Astrocyte of the spinal cord (primary cell): Measurements from ENCODE around the gene PHF23.
"Not testable (repeated sequence)": the region's sequence is repeated elsewhere in the genome, so short reads cannot be mapped to it uniquely, and the experiment has no call there.

Experiments
- DNase-seq: peaks from one replicate; pipeline ENCODE4 v3.0.0; 2011; ENCODE audit warnings: low read depth, low spot score
- H3K4me3 ChIP-seq: 2 replicates; pipeline ENCODE4 v1.5.1; 2011; ENCODE audit warnings: low read depth, mild to moderate bottlenecking, low read length, moderate library complexity
- CTCF ChIP-seq: IDR thresholded peaks from 2 replicates; pipeline ENCODE4 v1.5.1; 2012; ENCODE audit warnings: low read depth, mild to moderate bottlenecking, low read length, inconsistent platforms
- in situ Hi-C: cut with HindIII; loops from 2 replicates; pipeline ENCODE4 v1.10.0; 2017; ENCODE audit warnings: low sequenced_read_pairs

PHF23 gene

GRCh38 chr17:7250695-7251627 lies 11.7 kb upstream of the PHF23 start:
- in situ Hi-C loops = no loop called here
- no peak for TF ChIP-seq CTCF
- peak overlapping the region; percentile 82 for H3K4me3 ChIP-seq
- DNase-seq = no peak

DNA sequence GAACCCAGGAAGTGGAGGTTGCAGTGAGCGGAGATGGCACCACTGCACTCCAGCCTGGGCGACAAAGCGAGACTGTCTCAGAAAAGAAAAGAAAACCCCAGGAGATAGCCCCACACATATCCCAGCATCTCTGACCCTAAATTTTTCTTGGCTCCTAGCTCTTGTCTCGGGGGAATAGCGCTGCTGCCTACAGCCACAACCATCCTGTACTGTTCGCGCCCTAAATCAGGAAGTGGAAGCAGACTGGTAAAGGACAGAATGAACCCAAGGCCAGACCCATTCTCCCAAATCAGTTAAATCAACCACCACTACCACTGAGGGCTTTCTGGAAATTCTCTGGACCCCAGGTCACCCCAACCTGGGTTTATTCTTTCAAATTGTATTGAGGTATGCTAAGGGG lies 10.6 kb upstream of the PHF23 start:
- peak overlapping the region; percentile 82 for H3K4me3 ChIP-seq
- no peak for DNase-seq
- TF ChIP-seq CTCF = no peak
- in situ Hi-C loops = no loop called here

DNA sequence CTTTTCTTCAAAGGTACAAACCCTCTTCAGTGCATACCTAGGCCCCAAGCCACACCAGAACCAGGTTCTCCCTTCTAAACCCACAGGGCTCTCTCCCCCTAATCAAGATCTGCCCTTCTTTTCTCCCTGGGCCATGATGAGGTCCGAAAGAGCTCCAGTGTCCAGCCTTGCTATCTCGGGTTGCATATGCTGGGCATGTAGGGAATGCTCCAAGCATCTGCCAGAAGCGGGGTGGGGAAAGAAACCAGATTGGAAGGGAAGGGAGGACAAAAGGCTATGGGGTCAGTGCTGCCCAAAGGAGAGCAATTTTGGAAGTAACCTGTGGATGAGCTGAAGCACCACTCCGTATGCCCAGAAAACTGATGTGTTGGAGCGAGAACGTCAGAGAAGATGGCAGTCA lies 10.0 kb upstream of the PHF23 start:
- H3K4me3 ChIP-seq = no peak overlapping the region
- in situ Hi-C loops = no loop called here
- no peak for DNase-seq
- TF ChIP-seq CTCF = no peak

DNA sequence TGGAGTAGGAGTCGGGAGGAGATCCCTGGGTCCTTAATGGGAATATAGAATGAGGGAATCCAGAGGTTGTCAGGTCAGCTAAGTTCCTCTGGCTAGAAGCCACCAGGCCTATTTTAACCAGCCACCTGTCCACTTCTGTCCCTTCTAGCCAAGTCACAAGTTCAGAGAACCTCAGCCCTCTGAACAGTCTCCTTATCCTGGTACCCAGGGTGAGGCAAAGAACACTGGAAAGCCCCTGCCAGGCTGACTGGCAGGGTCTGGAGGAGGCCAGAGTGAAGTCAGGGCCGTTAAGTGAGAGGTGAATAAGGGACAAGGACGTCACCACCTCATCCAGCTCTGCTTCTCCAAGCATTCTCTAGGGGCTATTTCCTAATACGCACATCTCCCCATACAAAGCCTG lies 9.5 kb upstream of the PHF23 start:
- TF ChIP-seq CTCF = no peak
- in situ Hi-C loops = no loop called here
- H3K4me3 ChIP-seq = no peak overlapping the region
- DNase-seq = no peak

GRCh38 chr17:7246779-7247178 lies 7.5 kb upstream of the PHF23 start:
- no peak for DNase-seq
- H3K4me3 ChIP-seq = no peak overlapping the region
- in situ Hi-C loops = no loop called here
- no peak for TF ChIP-seq CTCF

DNA sequence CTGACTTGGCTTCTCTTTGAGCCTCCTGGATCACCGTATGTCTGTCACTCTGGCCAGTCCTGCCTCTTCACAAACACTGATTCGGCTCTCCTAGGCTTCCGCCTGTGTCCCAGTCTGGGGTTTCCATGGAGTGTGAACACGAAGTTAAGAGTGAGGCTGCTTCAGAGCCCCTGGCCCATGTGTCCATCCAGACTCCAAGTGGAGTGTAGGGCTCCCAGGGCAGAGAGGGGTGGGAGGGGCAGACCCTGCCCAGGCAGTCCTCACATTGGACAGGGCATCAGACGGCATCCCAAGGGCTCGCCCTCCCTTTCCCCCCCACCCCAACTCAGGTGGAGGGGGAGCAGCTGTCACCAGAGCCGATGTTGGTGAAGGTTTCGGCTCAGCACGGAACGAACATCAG lies 4.6 kb upstream of the PHF23 start:
- in situ Hi-C loops = not testable (repeated sequence)

GRCh38 chr17:7243453-7243729 lies 4.1 kb upstream of the PHF23 start:
- in situ Hi-C loops = no loop called here
- no peak for TF ChIP-seq CTCF
- no peak for DNase-seq
- H3K4me3 ChIP-seq = peak overlapping the region; percentile 96

More for the DNA sequence above, 4.6 kb upstream of the PHF23 start:
- not testable (repeated sequence) for DNase-seq, H3K4me3 ChIP-seq
